ENCODE data around the gene TMTC3. TPM values are rescaled to one million over a fixed set of nuclear protein-coding genes. Genes with fewer than 3 reads are reported as not detected.
"Not testable (repeated sequence)": the region's sequence is repeated elsewhere in the genome, so short reads cannot be mapped to it uniquely, and the experiment has no call there.

The TMTC3 gene
- total and polyA plus RNA-seq, 9 donors: 3.9 to 21.9 (median 19.9) TPM

- no peak overlapping the region for H3K27ac ChIP-seq
- intact Hi-C loops (cut with DNase I): no loop called here
- TF ChIP-seq POLR2A (IDR thresholded peaks at IDR 0.05) (no peak), EP300 (IDR thresholded peaks at IDR 0.05) (no peak), CTCF (IDR thresholded peaks at IDR 0.05) (no peak)
These were observed 60.4 kb downstream of the TMTC3 start for GRCh38 chr12:88202500-88202899.

GRCh38 chr12:88206601-88207000 lies 64.5 kb downstream of the TMTC3 start:
- Histone ChIP-seq H3K27ac (no peak overlapping the region), H3K4me3 (no peak overlapping the region), H3K9me3 (no peaks in the 10 kb centered on the region), H3K36me3 (no peaks in the 10 kb centered on the region), H3K4me1 (ENCODE audit: insufficient read depth) (no peaks in the 10 kb centered on the region), H3K27me3 (no peaks in the 10 kb centered on the region)
- no peak for DNase-seq
- 89 to 94% (median 93%) methylated on average over 1 of the region's 1 CpG for WGBS, 3 donors
- TF ChIP-seq EP300 (IDR thresholded peaks at IDR 0.05): no peak
- no peak for TF ChIP-seq POLR2A (IDR thresholded peaks at IDR 0.05)
- no peak for TF ChIP-seq CTCF (IDR thresholded peaks at IDR 0.05)
- intact Hi-C loops (cut with DNase I): no loop called here

More at GRCh38 chr12:88202500-88202899, 60.4 kb downstream of the TMTC3 start:
- WGBS, 3 donors: 79 to 83% (median 81%) methylated on average over 2 of the region's 2 CpGs
- no peak overlapping the region for H3K4me3 ChIP-seq
- no peaks in the 10 kb centered on the region for H3K4me1 ChIP-seq (ENCODE audit: insufficient read depth)
- H3K9me3 ChIP-seq: no peaks in the 10 kb centered on the region
- no peaks in the 10 kb centered on the region for H3K36me3 ChIP-seq
- DNase-seq: no peak
- no peaks in the 10 kb centered on the region for H3K27me3 ChIP-seq

GRCh38 chr12:88207921-88208620 lies 66.0 kb downstream of the TMTC3 start:
- intact Hi-C loops (cut with DNase I): no loop called here
- WGBS, 3 donors: 72 to 88% (median 81%) methylated on average over 4 of the region's 4 CpGs
- H3K27ac ChIP-seq: no peak overlapping the region

GRCh38 chr12:88208661-88209060 lies 66.6 kb downstream of the TMTC3 start:
- Histone ChIP-seq H3K9me3 (no peaks in the 10 kb centered on the region), H3K36me3 (no peaks in the 10 kb centered on the region), H3K27me3 (no peaks in the 10 kb centered on the region), H3K4me1 (ENCODE audit: insufficient read depth) (no peaks in the 10 kb centered on the region), H3K4me3 (no peak overlapping the region), H3K27ac (no peak overlapping the region)
- WGBS, 3 donors: 69 to 82% (median 80%) methylated on average over 1 of the region's 1 CpG
- intact Hi-C loops (cut with DNase I): no loop called here
- no peak for DNase-seq
- no peak for TF ChIP-seq POLR2A (IDR thresholded peaks at IDR 0.05)
- no peak for TF ChIP-seq EP300 (IDR thresholded peaks at IDR 0.05)
- no peak for TF ChIP-seq CTCF (IDR thresholded peaks at IDR 0.05)

More at GRCh38 chr12:88207921-88208620, 66.0 kb downstream of the TMTC3 start:
- H3K4me3 ChIP-seq: no peak overlapping the region
- H3K27me3 ChIP-seq: no peaks in the 10 kb centered on the region
- DNase-seq: no peak
- no peaks in the 10 kb centered on the region for H3K4me1 ChIP-seq (ENCODE audit: insufficient read depth)
- no peaks in the 10 kb centered on the region for H3K9me3 ChIP-seq
- H3K36me3 ChIP-seq: no peaks in the 10 kb centered on the region
- no peak for TF ChIP-seq CTCF (IDR thresholded peaks at IDR 0.05)
- no peak for TF ChIP-seq POLR2A (IDR thresholded peaks at IDR 0.05)
- TF ChIP-seq EP300 (IDR thresholded peaks at IDR 0.05): no peak

- intact Hi-C loops (cut with DNase I); H3K27me3 ChIP-seq; DNase-seq; H3K9me3 ChIP-seq; H3K4me1 ChIP-seq (ENCODE audit: insufficient read depth); H3K4me3 ChIP-seq; H3K27ac ChIP-seq; H3K36me3 ChIP-seq: not testable (repeated sequence)
- WGBS, 3 donors: 93 to 96% (median 94%) methylated on average over 1 of the region's 1 CpG
These were observed 68.2 kb downstream of the TMTC3 start for GRCh38 chr12:88210311-88210710.
